ENCODE measurements around the gene NRIP1. TPM values are rescaled to one million over a fixed set of nuclear protein-coding genes. Genes with fewer than 3 reads are reported as not detected.

The NRIP1 gene, protein sequence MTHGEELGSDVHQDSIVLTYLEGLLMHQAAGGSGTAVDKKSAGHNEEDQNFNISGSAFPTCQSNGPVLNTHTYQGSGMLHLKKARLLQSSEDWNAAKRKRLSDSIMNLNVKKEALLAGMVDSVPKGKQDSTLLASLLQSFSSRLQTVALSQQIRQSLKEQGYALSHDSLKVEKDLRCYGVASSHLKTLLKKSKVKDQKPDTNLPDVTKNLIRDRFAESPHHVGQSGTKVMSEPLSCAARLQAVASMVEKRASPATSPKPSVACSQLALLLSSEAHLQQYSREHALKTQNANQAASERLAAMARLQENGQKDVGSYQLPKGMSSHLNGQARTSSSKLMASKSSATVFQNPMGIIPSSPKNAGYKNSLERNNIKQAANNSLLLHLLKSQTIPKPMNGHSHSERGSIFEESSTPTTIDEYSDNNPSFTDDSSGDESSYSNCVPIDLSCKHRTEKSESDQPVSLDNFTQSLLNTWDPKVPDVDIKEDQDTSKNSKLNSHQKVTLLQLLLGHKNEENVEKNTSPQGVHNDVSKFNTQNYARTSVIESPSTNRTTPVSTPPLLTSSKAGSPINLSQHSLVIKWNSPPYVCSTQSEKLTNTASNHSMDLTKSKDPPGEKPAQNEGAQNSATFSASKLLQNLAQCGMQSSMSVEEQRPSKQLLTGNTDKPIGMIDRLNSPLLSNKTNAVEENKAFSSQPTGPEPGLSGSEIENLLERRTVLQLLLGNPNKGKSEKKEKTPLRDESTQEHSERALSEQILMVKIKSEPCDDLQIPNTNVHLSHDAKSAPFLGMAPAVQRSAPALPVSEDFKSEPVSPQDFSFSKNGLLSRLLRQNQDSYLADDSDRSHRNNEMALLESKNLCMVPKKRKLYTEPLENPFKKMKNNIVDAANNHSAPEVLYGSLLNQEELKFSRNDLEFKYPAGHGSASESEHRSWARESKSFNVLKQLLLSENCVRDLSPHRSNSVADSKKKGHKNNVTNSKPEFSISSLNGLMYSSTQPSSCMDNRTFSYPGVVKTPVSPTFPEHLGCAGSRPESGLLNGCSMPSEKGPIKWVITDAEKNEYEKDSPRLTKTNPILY (N-terminal part only)
- 34.4 TPM for total RNA-seq

DNA sequence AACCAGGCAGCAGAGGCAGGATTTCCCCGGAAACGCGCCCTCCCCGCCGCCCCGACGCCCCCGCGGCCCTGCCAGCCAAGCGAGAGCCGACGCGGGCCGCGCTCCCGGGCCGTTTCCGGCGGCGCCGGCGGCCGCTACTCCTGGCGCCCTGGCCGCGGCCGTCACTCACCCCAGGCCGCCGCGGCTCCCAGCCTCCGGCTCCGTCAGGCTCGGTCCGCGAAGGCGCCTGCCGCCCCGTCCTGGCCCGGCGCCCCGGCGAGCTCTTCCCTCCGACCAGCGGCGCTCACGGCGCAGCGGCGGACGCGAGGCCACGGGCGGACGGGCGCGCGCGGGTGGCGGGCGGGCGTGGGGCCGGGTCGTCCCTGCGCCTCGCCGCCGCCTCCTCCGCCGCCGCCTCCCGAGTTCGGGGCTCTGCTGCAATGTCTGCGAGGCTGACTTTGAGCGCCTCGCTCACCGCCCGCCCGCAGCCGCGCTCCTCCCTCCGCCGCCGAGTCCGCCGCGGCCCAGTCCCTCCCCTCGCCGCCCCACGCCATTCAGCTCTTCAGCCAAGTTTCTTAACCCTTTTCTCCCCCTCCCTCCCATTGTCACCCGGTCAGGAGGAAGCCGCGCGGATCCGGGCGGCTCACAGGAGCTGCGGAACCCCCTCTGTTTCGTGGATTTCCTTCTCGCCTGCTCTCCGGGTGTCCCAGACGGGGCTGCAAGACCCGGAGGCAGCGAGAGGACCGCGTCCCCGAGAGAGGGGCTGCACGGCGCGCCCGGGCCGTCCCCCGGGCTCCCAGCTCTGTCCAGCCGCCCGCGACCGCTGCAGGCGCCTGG is at the start of gene NRIP1:
TSS of gene NRIP1 (minus strand) at position 425 of the 816 bp plus-strand sequence. CDS start 96,808 bp downstream, outside the sequence.
- DNase-seq (ENCODE audit: low spot score): peak; percentile 92

DNA sequence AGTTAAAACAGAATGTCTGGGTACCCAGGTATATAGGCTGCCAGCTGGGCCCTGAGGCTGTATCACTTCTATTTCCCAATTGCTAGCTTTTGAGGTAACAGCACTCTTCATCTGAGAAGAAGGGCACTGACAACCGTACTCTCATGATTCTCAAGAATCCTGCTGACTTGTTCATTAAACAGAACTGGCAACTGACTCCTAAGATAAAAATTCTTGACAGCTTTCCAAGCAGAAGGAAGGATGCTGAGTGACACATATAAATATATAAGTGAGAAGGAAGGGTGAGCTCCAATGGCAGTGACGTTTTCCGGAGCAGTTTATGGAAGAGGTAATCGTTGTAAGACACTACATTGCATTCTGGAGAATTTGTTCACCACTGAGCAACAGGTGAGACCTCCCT is 48.1 kb upstream of the NRIP1 start:
- DNase-seq (ENCODE audit: low spot score): no peak

DNA sequence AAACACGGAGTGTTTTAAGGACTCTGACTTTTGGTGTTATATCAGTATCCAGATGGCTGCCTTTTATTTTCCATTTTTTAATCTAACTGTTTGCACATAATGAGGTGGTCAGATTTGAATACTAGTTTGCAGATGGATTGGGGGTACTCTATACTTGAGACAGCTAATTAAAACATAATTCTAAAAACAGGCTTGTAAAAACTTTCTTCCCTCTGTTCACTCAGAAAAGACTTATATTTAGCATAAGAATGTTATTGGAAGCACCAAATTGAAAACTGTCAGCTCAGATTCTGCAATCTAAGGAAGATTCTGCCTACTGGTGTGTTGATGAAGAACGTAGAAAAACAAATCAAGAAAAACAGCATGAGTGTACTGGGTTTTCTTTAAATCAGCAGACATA is 44.0 kb upstream of the NRIP1 start:
- DNase-seq (ENCODE audit: low spot score): no peak

DNA sequence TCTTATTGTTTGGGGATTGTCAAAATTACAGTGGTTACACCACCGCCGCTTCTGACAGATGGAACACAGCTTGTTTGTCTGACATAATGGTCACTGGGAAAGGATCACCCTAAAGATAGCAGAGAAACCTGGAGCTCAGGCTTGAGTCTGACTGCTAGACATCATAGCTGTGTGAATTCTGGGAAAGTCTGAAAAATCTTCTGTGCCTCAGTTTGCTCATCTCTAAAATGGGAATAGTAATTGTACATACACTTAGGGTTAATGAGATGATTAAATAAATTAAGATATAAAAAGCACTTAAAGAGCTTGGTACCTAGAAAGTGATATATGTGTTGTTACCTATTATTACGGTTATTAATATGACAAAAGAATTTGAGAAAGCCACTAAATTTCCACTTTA is 39.7 kb upstream of the NRIP1 start:
- no peak for DNase-seq (ENCODE audit: low spot score)

DNA sequence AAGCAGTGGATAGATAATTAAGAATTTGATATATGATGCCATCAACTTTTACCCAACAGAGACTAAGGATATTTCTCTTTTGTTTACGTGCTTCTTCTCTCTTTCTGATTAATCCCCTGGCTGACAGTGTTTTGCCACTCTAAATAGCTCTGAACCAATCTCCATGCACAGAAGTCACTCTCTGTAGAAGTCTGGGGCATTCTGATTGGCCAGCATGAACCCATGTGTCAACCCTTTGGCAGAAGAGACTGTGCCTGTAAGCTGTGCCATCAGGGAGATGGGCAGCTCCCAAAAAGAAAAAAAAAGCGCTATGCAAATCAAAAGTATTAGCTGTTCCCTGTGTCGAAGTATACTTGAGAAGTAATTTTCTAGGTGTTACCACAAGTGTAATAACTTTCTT is 34.1 kb upstream of the NRIP1 start:
- DNase-seq (ENCODE audit: low spot score): no peak

DNA sequence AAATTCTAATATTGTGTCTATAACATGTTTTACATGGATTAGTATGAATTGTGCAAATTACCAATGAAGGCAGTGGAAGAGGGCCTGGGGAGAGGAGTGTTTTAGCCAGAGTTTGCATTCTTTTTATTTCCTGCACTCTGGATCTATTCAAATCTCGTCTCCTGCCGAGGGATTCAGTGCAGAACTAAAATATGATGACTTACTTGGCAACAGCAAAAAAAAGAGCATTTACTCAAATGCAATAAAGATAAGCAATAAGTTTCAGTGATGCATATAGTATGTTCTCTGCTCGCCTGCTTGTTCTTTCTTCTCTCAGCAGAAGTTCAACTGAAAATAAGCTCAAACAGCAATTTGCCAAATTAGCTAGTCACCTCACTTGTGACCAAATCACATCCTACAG is 33.4 kb upstream of the NRIP1 start:
- DNase-seq (ENCODE audit: low spot score): no peak

DNA sequence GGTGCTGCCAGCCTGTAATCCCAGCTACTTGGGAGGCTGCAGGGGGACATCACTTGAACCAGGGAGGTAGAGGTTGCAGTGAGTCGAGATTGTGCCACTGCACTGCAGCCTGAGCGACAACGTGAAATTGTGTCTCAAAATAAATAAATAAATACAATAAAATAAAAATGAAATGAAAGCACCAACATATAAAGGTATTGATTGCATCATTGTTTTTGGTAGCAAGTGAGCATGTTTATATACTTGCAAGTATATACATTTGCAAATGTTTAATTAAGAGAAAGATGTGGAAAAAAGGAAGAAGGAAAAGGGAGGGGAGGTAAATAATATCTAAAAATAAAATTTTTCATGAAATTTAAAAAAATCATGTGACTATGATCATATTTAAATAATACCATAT is 32.8 kb upstream of the NRIP1 start:
- no peak for DNase-seq (ENCODE audit: low spot score)

DNA sequence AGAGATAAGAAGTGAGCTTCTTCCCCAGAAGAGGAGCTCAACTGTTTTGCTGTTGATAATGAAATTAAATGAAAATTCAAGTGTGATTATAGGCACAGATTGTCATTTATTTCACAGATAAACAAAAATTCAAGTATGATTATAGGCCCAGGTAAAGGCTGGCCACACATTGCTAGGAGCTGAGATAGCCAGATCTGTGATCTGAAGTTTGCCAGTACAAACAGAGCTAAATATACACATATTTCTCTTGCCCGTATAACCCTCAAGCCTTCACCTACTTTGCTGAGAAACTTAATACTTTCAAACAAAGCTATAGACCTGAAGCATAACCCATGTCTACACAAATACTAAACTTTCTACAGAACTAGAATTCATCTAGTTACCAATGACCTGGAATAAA is 31.3 kb upstream of the NRIP1 start:
- DNase-seq (ENCODE audit: low spot score): no peak

DNA sequence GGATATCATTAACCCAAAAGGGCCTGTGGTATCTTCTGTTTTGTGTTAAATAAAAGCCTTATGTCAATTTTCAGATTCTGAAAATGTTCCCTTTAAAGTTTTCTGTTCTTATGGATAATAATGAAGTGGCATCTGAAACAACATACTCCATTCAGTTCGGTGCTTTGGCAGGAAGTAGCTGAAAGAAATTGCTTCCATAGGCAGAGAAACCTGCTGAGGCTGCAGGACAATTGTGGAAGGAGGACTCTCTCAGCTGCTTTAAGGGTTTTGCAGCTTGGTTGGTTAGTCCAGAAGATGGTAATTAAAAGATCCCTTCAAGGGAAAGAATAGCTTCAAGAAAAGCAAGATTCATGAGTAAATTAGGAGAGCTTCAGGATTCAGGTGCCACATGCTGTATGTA is 30.5 kb upstream of the NRIP1 start:
- DNase-seq (ENCODE audit: low spot score): no peak

DNA sequence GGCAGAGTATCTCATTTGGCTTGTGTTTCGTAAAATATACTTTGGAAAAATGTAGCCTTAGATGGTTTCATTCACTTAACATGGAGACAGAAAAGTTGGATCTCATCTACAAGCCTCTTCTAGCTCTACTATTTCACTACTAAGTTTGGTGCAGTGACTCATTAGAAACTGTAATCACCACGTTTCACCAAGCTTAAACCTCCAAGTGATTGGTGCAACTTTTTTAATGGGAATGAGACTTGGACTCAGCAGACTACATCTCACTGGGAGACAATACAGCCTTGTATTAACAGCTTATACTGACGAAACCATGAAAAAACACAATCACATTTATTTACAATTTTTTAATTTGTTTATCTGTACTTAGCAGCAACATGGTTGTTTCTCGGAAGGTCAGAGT is 29.9 kb upstream of the NRIP1 start:
- DNase-seq (ENCODE audit: low spot score): no peak

DNA sequence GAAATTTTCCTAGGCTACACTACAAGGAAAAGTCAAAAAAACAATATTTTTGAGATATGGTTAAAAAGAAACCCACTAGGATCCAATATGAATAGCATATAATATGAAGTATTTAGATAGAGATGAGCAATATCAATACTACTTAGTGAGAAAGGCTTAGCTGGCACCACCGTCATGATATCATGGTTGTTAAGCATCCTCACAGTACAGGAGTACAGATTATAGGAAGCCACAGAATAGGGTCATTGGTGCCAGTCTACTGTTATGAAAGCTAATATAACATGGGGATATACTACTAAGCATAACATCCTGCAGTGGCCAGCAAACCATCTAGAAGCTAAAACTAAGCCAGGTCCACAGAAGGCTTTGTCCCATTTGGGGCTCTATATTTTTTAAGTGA is 28.4 kb upstream of the NRIP1 start:
- no peak for DNase-seq (ENCODE audit: low spot score)

DNA sequence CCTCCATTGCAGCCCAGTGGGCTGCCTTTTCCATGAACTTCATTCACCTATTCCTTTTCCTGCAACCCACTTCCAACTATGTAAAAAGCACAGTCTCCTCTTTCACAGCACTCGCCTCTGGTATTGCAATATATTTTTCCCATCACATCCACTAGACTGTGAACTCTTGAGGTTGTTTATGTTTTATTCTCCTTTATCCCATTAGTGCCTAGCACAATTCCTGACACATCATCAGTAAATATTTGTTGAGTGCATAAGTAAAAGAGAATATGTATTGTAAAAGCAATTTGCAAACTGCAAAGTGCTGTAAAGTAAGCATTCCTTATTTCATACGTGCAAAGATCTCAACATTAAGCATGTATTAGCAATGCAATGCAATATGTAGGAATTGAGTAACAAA is 27.9 kb upstream of the NRIP1 start:
- DNase-seq (ENCODE audit: low spot score): no peak

DNA sequence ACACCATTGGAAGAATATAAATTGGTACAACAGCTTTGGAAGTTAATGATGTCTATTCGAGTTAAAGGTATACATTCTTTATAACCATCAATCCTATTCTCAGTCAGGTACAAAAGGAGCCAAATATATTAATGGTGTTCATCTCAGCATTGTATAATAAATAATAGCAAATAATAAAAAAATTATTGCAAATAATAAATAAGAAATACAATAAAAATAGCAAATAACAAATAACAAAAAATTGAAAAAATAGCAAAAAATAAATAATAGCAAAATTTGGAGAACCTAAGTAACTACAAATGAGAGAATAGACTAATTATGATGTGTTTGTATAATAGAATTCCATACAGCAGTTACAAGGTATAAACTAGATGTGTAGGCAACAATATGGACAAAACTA is 25.6 kb upstream of the NRIP1 start:
- DNase-seq (ENCODE audit: low spot score): no peak

DNA sequence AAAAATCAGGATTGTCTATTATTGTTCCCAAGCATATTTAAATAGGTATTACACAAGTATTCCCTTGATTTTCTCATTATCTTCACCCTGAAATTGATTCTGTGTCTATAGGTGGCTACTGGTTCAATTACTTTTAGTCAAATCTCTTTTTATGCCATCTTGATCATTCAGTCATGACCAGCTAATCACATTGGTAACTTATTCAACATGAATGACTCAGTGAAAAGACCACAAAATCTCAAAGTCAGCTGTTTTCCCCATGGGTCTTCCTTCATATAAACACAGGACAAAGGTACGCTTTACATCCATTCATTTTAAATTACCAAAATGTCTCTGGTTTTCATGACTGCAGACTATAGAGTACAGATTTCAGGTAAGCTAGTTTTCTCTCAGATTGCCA is 23.7 kb upstream of the NRIP1 start:
- no peak for DNase-seq (ENCODE audit: low spot score)

DNA sequence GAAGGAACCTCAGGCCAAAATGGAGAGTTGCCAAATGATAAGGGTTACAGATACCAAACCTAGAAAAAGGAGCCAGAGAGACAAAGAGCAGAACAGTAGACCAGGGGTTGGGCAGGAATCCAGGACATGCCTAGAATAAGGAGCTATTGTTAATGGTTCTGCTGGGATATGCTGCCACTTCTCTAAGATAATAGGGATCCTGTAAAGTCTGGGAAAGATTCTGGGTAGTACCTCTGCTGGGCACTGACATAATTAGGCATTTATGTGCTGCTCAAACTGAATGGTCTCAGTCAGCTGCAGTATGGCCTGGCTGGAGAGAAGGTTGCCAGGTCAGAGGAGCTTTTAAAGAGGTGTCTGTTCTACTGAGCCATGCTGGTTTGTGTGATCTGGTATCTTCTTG is 19.9 kb upstream of the NRIP1 start:
- no peak for DNase-seq (ENCODE audit: low spot score)

DNA sequence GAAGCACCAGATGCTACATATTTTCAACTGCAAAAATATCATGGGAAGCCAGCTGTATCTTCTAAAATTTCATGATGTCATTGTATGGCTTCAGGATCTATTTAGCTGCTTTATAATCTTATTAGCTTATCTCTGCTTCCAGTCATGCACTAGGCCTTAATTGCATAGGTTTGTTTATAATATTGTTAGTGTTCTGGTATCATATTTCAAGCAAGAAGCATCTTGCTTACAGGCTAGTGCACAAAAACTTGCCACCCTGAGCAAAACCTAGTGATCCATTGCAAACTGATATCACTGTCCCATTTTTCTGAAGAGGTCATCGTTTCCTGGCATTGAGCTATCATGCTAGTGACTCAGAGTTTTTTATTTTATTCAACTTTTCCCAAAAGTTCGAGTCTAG is 15.7 kb upstream of the NRIP1 start:
- no peak for DNase-seq (ENCODE audit: low spot score)

DNA sequence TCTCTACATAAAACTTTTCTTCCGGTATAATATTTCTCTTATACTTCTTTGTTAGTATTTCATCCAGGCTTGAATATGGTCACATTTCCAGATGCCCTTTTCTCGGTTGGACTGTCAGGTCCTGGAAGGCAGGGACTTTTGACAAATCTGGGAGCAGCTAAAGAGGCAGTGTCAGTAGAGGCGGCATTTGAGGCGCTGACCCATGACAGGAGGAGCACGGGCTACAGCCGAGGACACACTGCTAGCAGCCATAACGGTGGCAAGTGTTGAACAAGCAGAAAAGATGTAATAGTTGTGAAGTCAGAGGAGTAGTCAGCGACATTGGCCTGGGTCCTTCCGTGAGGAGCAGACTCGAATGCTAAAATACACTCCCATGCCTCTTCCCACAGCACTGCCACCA is 14.5 kb upstream of the NRIP1 start:
- DNase-seq (ENCODE audit: low spot score): no peak

DNA sequence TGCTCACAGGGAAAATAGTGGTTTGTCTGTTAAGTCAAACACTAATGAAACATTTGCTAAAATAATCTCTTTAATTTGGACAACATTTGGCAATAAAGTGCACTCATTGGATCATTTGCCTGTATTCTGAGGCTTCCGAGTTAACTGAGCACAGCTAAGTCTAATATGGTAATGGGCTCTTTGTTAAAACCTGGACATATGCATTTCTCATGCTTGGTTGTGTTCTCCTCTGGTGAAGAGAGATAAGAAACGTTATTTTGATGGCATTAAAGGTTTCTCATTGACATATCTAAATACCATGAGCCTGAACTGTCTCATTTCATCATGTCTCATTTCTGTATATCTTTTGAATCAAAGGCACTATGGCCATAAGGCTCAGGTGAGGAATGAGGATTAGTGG is 13.4 kb upstream of the NRIP1 start:
- no peak for DNase-seq (ENCODE audit: low spot score)

DNA sequence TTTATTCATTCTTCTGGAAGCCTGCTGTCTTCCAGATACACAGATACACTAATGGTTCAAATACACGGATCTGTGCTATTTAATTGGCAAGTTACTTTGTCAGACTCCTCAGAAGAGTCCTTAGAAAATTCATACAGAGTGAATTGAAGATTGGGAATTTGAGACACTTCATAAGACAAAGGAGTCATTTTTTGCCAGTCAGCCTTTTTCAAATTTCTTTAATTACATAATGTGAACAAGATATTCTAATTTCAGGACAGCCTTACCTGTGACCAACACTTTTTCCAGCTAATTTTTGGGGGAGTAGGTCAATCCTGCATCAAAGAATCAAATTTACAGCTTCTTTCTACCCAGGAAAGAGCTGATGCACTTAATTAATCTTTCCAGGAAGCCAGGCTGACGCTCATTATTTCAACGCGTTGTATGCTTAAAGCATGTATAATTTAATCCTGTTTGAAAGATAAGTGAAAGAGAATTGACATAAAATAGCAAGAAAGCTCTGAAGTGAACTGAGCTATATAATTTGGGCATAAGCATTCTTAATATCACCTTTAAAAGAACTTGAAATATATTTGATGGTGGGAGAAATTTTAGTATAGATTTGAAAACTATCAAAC is 12.8 kb upstream of the NRIP1 start:
- no peak for DNase-seq (ENCODE audit: low spot score)

DNA sequence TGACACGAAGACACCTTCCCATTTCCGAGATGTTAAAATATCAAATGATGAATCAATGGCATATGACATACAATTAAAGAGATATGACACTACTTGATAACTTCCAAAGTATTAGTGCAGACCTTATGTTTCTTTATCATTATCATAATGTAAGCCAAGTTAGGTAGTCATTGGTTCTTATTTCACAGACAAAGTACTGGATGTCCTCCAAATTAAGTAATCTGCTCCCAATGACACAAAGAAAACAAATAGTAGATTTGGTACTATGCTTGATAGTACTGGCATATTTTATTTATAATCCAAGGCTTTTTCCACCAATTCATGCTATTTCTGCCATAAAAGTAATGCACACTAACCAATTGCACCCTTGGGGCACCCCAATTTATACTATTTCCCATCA is 11.9 kb upstream of the NRIP1 start:
- no peak for DNase-seq (ENCODE audit: low spot score)

DNA sequence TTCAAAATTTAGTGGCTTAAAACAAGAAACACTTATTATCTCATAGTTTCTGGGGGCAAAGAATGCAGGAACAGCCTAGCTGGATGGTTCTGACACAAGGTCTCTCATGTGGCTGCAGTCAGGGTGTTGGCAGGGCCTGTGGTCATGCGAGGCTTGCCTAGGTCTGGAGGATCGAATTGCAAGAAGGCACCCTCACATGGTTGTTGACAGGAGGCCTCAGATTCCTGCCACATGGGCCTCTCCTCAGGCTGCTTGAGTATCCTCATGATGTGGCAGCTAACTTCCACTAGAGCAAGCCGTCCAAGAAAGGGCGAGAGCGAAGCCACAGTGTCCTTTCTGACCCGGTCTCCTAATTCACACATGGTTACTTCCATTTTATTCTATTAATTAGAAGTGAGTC is 6.2 kb upstream of the NRIP1 start:
- no peak for DNase-seq (ENCODE audit: low spot score)

Measured in mucosa of gallbladder (tissue), 1 donor.